Common myeloid progenitor, CD34-positive (primary cell): Measurements from ENCODE around the gene EFCAB6.

Experiments used
- CTCF ChIA-PET: fragments of 350-600 bp; sonication (Branson Sonifier 250); formaldehyde crosslinking; loops from one replicate; lab custom pipeline; 2021; ENCODE audit warnings: antibody characterized with exemption; lab: Charles Lee
- POLR2A ChIA-PET: fragments of 350-600 bp; sonication (Branson Sonifier 250); formaldehyde crosslinking; loops from one replicate; lab custom pipeline; 2021; ENCODE audit warnings: antibody characterized with exemption; lab: Charles Lee
- DNase-seq, 3 donors: peaks; one replicate each; pipeline versions ENCODE4 v3.0.0 to v3.0.0-alpha.2; 2013
- H3K27ac ChIP-seq, 2 experiments: 1 replicate in 1 of 2; 2 replicates in 1 of 2; pipeline ENCODE4 v1.7.0; 2013; ENCODE audit warnings: inconsistent platforms in 2 of 2, low read length in 2 of 2, mild to moderate bottlenecking in 2 of 2, low read depth in 1 of 2, moderate library complexity in 1 of 2; ENCODE audit not compliant: severe bottlenecking in 2 of 2, insufficient read depth in 1 of 2, poor library complexity in 1 of 2
- H3K27me3 ChIP-seq, 5 experiments: replicated peaks in 2 of 5; 1 replicate in 3 of 5; 2 replicates in 2 of 5; pipeline versions ENCODE4 v1.6.1 to v1.7.0; 2013; ENCODE audit warnings: low read length in 4 of 5, mild to moderate bottlenecking in 2 of 5, moderate library complexity in 2 of 5, inconsistent platforms in 1 of 5; ENCODE audit not compliant: insufficient read depth in 5 of 5, control insufficient read depth in 4 of 5
- H3K36me3 ChIP-seq, 4 experiments: 1 replicate in 2 of 4; 2 replicates in 2 of 4; pipeline versions ENCODE4 v1.6.1 to v1.7.0; 2013; ENCODE audit warnings: low read length in 3 of 4, control low read depth in 1 of 4, mild to moderate bottlenecking in 1 of 4; ENCODE audit not compliant: control insufficient read depth in 4 of 4, insufficient read depth in 4 of 4
- H3K4me1 ChIP-seq, 4 experiments: 1 replicate in 3 of 4; 2 replicates in 1 of 4; pipeline versions ENCODE4 v1.6.1 to v1.7.1; 2013; ENCODE audit warnings: low read length in 3 of 4, mild to moderate bottlenecking in 3 of 4, control low read depth in 1 of 4, inconsistent platforms in 1 of 4, moderate library complexity in 1 of 4; ENCODE audit not compliant: control insufficient read depth in 4 of 4, insufficient read depth in 4 of 4; ENCODE audit errors: control extremely low read depth in 1 of 4
- H3K4me3 ChIP-seq, 7 experiments: 1 replicate in 4 of 7; 2 replicates in 3 of 7; pipeline versions ENCODE4 v1.5.1 to v1.7.0; 2013; ENCODE audit warnings: mild to moderate bottlenecking in 7 of 7, low read length in 6 of 7, moderate library complexity in 6 of 7, inconsistent platforms in 2 of 7, low read depth in 2 of 7, control low read depth in 1 of 7; ENCODE audit not compliant: insufficient read depth in 4 of 7, control insufficient read depth in 1 of 7; ENCODE audit errors: extremely low read depth in 1 of 7
- H3K9me3 ChIP-seq, 5 experiments: 1 replicate in 4 of 5; 2 replicates in 1 of 5; pipeline versions ENCODE4 v1.6.1 to v1.7.1; 2013; ENCODE audit warnings: low read length in 4 of 5, mild to moderate bottlenecking in 2 of 5, inconsistent platforms in 1 of 5, low read depth in 1 of 5, moderate library complexity in 1 of 5; ENCODE audit not compliant: control insufficient read depth in 4 of 5, insufficient read depth in 2 of 5; ENCODE audit errors: control extremely low read depth in 1 of 5
- WGBS: methylation state at CpG from one replicate; pipeline ENCODE4 v1.1.5; 2013; ENCODE audit not compliant: insufficient coverage; 5-methylcytosine and 5-hydroxymethylcytosine counted together

Gene EFCAB6

GRCh38 chr22:43693249-43693648 lies 118.9 kb downstream of the EFCAB6 start:
- Histone ChIP-seq H3K36me3 (no peaks in the 10 kb centered on the region), H3K27me3 (peaks cover 0 to 3% (median 0%) of the 10 kb centered on the region in 5 experiments), H3K9me3 (no peaks in the 10 kb centered on the region), H3K4me3 (no peak overlapping the region), H3K4me1 (no peaks in the 10 kb centered on the region), H3K27ac (no peak overlapping the region)
- WGBS = no CpG with 5 or more reads among the region's 2 CpGs
- no peak for DNase-seq
- CTCF ChIA-PET = no interaction called here
- POLR2A ChIA-PET = no interaction called here

- 100% methylated on average over 3 of the region's 6 CpGs for WGBS
- H3K27ac ChIP-seq = no peak overlapping the region
- no peaks in the 10 kb centered on the region for H3K9me3 ChIP-seq
- H3K27me3 ChIP-seq = peaks cover 0 to 1% (median 0%) of the 10 kb centered on the region in 5 experiments
- DNase-seq = no peak
- H3K4me1 ChIP-seq = no peaks in the 10 kb centered on the region
- POLR2A ChIA-PET = no interaction called here
- H3K36me3 ChIP-seq = no peaks in the 10 kb centered on the region
- CTCF ChIA-PET = no interaction called here
- H3K4me3 ChIP-seq = no peak overlapping the region
These were observed 122.7 kb downstream of the EFCAB6 start for GRCh38 chr22:43689356-43689755.

GRCh38 chr22:43682851-43683250 lies 129.3 kb downstream of the EFCAB6 start:
- no peaks in the 10 kb centered on the region for H3K36me3 ChIP-seq
- no peak overlapping the region for H3K4me3 ChIP-seq
- no peak overlapping the region for H3K27ac ChIP-seq
- H3K9me3 ChIP-seq = peaks cover 0 to 4% (median 0%) of the 10 kb centered on the region in 5 experiments
- POLR2A ChIA-PET = no interaction called here
- 100% methylated on average over 5 of the region's 6 CpGs for WGBS
- H3K27me3 ChIP-seq = peaks cover 0 to 3% (median 0%) of the 10 kb centered on the region in 5 experiments
- CTCF ChIA-PET = no interaction called here
- no peaks in the 10 kb centered on the region for H3K4me1 ChIP-seq
- no peak for DNase-seq

GRCh38 chr22:43681731-43682360 lies 130.3 kb downstream of the EFCAB6 start:
- ChIA-PET POLR2A (no interaction called here), CTCF (no interaction called here)
- Histone ChIP-seq H3K4me3 (no peak overlapping the region), H3K27me3 (peaks cover 0 to 3% (median 0%) of the 10 kb centered on the region in 5 experiments), H3K9me3 (peaks cover 0 to 4% (median 0%) of the 10 kb centered on the region in 5 experiments), H3K4me1 (no peaks in the 10 kb centered on the region), H3K27ac (no peak overlapping the region), H3K36me3 (no peaks in the 10 kb centered on the region)
- WGBS = 89% methylated on average over 1 of the region's 6 CpGs
- no peak for DNase-seq

GRCh38 chr22:43670513-43670912 lies 141.6 kb downstream of the EFCAB6 start:
- Histone ChIP-seq H3K4me1 (no peaks in the 10 kb centered on the region), H3K27ac (no peak overlapping the region), H3K4me3 (no peak overlapping the region), H3K27me3 (no peaks in the 10 kb centered on the region), H3K36me3 (no peaks in the 10 kb centered on the region), H3K9me3 (peaks cover 0 to 2% (median 0%) of the 10 kb centered on the region in 5 experiments)
- ChIA-PET POLR2A (no interaction called here), CTCF (no interaction called here)
- DNase-seq = no peak
- 95% methylated on average over 5 of the region's 7 CpGs for WGBS

GRCh38 chr22:43669190-43669589 lies 142.9 kb downstream of the EFCAB6 start:
- ChIA-PET CTCF (no interaction called here), POLR2A (no interaction called here)
- 100% methylated on average over 1 of the region's 1 CpG for WGBS
- DNase-seq = no peak
- H3K4me1 ChIP-seq = no peaks in the 10 kb centered on the region
- H3K27ac ChIP-seq = no peak overlapping the region
- peaks cover 0 to 2% (median 0%) of the 10 kb centered on the region in 5 experiments for H3K9me3 ChIP-seq
- no peaks in the 10 kb centered on the region for H3K36me3 ChIP-seq
- no peak overlapping the region for H3K4me3 ChIP-seq
- H3K27me3 ChIP-seq = no peaks in the 10 kb centered on the region

- POLR2A ChIA-PET = no interaction called here
- Histone ChIP-seq H3K9me3 (peaks cover 0 to 2% (median 0%) of the 10 kb centered on the region in 5 experiments), H3K4me1 (no peaks in the 10 kb centered on the region), H3K4me3 (no peak overlapping the region), H3K36me3 (no peaks in the 10 kb centered on the region), H3K27ac (no peak overlapping the region), H3K27me3 (no peaks in the 10 kb centered on the region)
- CTCF ChIA-PET = no interaction called here
- DNase-seq = no peak
- 73% methylated on average over 6 of the region's 8 CpGs for WGBS
These were observed 144.4 kb downstream of the EFCAB6 start for GRCh38 chr22:43667656-43668055.
